ENCODE measurements around the gene KIF26A. TPM values are rescaled to one million over a fixed set of nuclear protein-coding genes. Genes with fewer than 3 reads are reported as not detected.

The KIF26A gene
- total RNA-seq, 1 donor from 2014 or later, result 1.4 TPM

- H3K27me3 ChIP-seq (ENCODE audit: insufficient read depth, low read length), result no peaks in the 10 kb centered on the region
- no peaks in the 10 kb centered on the region for H4K20me1 ChIP-seq (ENCODE audit: insufficient read depth, low read length)
- Mint-ChIP-seq H3K9me3 (ENCODE audit: unreplicated experiment) (peaks cover 18% of the 10 kb centered on the region), H3K27ac (ENCODE audit: unreplicated experiment) (no peak overlapping the region), H3K36me3 (ENCODE audit: low read depth, unreplicated experiment) (no peaks in the 10 kb centered on the region), H3K27me3 (ENCODE audit: low read depth, unreplicated experiment) (peaks cover 16% of the 10 kb centered on the region), H3K4me3 (ENCODE audit: unreplicated experiment) (no peak overlapping the region), H3K4me1 (ENCODE audit: low read depth, unreplicated experiment) (no peaks in the 10 kb centered on the region)
- DNase-seq (ENCODE audit: low read depth) (no peak), FAIRE-seq (no peak)
- H2AFZ ChIP-seq (ENCODE audit: low read depth, low read length), result no peak overlapping the region
- no peak overlapping the region for H3K9ac ChIP-seq (ENCODE audit: low read length)
- H3K9me3 ChIP-seq (ENCODE audit: insufficient read depth, low read depth, low read length), result peaks cover 19% of the 10 kb centered on the region
- no peaks in the 10 kb centered on the region for H3K4me1 ChIP-seq (ENCODE audit: insufficient read depth, low read length)
- H3K79me2 ChIP-seq (ENCODE audit: insufficient read depth, low read length), result no peaks in the 10 kb centered on the region
- H3K4me2 ChIP-seq (ENCODE audit: low read length), result no peak overlapping the region
- H3K27ac ChIP-seq (ENCODE audit: low read depth, low read length), result no peak overlapping the region
- H3K36me3 ChIP-seq (ENCODE audit: insufficient read depth, low read length), result no peaks in the 10 kb centered on the region
- no peak overlapping the region for H3K4me3 ChIP-seq (ENCODE audit: insufficient read depth, low read depth, low read length)
- TF ChIP-seq CTCF (IDR thresholded peaks at IDR 0.05; ENCODE audit: insufficient read depth, low read depth, low read length), result no peak
- TF ChIP-seq EZH2 (IDR thresholded peaks at IDR 0.05; ENCODE audit: insufficient read depth, low read length), result no peak
These were observed 91.9 kb downstream of the KIF26A start for GRCh38 chr14:104230119-104230815.

Small RNAs within 50 kb of the gene (microRNA-seq; reads per million reads assigned to microRNA genes)
- gene MIR203A (not detected), gene MIR203B (not detected)

Other genes starting within 250 kb of the KIF26A start
- gene TDRD9, start 210.1 kb upstream of the KIF26A start, total RNA-seq, result not detected in 2 replicates
- not detected in 2 replicates for gene RD3L, start 196.1 kb upstream of the KIF26A start, total RNA-seq
- 0.10 TPM in 1 of 2 replicates, not detected in the other for gene ASPG, start 52.9 kb upstream of the KIF26A start, total RNA-seq

Data from astrocyte (in vitro differentiated cells and primary cell).